ENCODE measurements around the gene FOXP3.

DNA sequence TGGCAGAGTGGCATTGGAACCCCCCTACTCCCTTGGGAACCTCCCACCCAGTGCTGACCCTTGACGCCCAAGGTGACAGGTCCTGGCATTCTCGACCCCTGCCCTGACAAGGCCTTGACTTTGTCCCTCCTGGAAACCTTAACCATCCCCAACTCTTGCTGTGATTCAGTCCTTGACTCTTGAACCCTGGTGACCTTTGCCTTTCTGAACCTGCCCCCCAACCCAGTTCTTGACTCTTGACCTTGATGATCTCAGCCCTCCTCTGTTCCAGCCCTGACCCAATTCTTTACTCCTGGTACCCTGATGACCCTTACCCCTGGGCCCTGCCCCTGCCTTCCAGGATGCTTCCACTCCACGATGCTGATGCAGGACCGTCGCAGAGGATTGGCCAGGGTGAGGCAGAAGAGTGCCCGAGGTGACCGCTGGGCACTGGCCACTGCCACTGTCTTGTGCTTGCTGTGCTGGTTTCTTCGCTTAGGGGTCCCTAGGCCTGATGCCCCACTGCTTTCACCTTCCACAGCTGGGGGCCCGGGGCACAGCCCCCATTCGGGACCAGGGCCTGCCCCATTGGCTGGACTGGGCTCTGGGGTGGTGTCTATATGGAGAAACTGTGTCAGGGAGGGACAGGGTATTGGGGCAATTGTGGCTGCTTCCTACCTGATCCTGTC lies 33.0 kb downstream of the FOXP3 start:
- TF ChIP-seq, protein P1, sequence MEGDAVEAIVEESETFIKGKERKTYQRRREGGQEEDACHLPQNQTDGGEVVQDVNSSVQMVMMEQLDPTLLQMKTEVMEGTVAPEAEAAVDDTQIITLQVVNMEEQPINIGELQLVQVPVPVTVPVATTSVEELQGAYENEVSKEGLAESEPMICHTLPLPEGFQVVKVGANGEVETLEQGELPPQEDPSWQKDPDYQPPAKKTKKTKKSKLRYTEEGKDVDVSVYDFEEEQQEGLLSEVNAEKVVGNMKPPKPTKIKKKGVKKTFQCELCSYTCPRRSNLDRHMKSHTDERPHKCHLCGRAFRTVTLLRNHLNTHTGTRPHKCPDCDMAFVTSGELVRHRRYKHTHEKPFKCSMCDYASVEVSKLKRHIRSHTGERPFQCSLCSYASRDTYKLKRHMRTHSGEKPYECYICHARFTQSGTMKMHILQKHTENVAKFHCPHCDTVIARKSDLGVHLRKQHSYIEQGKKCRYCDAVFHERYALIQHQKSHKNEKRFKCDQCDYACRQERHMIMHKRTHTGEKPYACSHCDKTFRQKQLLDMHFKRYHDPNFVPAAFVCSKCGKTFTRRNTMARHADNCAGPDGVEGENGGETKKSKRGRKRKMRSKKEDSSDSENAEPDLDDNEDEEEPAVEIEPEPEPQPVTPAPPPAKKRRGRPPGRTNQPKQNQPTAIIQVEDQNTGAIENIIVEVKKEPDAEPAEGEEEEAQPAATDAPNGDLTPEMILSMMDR (IDR thresholded peaks at IDR 0.05) = no peak
- TF ChIP-seq POLR2AphosphoS5 (IDR thresholded peaks at IDR 0.05; ENCODE audit: low read depth, low read length) (no peak), TCF7L2 (IDR thresholded peaks at IDR 0.05; ENCODE audit: low read depth, low read length) (no peak)
- TF ChIP-seq, protein P2, sequence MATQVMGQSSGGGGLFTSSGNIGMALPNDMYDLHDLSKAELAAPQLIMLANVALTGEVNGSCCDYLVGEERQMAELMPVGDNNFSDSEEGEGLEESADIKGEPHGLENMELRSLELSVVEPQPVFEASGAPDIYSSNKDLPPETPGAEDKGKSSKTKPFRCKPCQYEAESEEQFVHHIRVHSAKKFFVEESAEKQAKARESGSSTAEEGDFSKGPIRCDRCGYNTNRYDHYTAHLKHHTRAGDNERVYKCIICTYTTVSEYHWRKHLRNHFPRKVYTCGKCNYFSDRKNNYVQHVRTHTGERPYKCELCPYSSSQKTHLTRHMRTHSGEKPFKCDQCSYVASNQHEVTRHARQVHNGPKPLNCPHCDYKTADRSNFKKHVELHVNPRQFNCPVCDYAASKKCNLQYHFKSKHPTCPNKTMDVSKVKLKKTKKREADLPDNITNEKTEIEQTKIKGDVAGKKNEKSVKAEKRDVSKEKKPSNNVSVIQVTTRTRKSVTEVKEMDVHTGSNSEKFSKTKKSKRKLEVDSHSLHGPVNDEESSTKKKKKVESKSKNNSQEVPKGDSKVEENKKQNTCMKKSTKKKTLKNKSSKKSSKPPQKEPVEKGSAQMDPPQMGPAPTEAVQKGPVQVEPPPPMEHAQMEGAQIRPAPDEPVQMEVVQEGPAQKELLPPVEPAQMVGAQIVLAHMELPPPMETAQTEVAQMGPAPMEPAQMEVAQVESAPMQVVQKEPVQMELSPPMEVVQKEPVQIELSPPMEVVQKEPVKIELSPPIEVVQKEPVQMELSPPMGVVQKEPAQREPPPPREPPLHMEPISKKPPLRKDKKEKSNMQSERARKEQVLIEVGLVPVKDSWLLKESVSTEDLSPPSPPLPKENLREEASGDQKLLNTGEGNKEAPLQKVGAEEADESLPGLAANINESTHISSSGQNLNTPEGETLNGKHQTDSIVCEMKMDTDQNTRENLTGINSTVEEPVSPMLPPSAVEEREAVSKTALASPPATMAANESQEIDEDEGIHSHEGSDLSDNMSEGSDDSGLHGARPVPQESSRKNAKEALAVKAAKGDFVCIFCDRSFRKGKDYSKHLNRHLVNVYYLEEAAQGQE (IDR thresholded peaks at IDR 0.05; ENCODE audit: insufficient read depth in 1 of 2, low read depth in 2 of 2, low read length in 1 of 2) = no peak
